Measurements from ENCODE around the gene MAPKAPK5.
"Not testable (repeated sequence)": the region's sequence is repeated elsewhere in the genome, so short reads cannot be mapped to it uniquely, and the experiment has no call there.

The MAPKAPK5 gene, protein sequence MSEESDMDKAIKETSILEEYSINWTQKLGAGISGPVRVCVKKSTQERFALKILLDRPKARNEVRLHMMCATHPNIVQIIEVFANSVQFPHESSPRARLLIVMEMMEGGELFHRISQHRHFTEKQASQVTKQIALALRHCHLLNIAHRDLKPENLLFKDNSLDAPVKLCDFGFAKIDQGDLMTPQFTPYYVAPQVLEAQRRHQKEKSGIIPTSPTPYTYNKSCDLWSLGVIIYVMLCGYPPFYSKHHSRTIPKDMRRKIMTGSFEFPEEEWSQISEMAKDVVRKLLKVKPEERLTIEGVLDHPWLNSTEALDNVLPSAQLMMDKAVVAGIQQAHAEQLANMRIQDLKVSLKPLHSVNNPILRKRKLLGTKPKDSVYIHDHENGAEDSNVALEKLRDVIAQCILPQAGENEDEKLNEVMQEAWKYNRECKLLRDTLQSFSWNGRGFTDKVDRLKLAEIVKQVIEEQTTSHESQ

DNA sequence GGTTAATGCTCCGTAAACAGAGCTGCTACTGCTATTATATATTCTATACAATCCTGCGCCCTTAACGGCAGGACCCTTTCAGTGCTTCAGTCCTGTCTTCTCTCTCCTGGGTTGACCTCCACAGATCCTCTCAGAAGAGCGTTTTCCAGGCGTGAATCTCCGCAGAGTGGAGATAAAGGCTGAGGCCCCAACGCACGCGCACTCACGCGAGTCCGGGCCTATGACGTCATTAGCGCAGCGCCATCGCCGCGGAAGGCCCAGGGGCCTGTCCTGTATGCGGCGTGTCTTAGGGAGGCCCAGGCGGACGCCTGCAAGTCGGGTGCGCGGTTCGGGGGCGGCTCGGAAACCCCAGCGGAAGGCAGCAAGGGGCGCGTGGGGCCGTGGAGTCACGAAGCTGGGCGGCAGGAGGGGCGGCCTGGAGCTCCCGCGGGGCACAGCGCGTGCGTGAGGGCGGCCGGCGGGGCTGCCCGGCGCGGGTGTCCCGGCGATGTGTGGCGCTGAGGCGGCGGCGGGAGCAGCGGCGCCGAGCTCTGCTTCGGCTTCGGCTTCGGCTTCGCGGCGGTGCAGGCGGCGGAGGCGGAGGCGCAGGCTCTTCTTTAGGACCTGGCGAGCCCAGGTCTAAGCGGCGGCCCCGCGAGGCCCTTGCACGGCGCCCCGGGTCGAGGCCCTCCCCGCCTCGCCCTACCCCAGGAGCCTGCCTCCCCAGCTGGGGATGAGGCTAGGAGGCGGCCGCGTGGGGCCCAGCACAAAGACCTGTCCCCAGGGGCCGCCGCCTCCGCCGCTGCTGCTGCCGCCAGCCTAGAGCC is at the start of gene MAPKAPK5:
Gene MAPKAPK5, plus strand, starts transcription at position 479 of the 806 bp plus-strand sequence. CDS start 506 bp downstream, outside the sequence.
- DNase-seq (ENCODE audit: low read depth in 2 of 2) = peak; percentile 90 to 92

DNA sequence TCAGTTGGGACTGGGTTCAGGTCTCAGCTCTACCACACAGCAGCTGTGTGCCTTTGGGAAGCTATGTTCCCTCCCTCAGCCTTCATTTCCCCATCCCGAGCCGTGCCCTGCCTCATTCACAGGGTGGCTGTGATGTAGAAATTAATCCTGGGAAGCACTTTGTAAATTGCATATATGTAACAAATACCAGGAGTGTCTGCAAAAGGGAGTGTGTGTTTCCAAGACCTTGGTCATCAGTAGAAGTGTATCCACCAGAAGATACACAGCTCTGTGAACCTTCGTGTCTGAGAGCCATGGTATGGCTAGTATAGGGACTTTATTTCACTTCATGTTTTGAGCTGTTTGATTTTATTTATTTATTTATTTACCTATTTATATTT is 49.2 kb upstream of the MAPKAPK5 start:
- DNase-seq (ENCODE audit: low read depth in 2 of 2) = no peak

DNA sequence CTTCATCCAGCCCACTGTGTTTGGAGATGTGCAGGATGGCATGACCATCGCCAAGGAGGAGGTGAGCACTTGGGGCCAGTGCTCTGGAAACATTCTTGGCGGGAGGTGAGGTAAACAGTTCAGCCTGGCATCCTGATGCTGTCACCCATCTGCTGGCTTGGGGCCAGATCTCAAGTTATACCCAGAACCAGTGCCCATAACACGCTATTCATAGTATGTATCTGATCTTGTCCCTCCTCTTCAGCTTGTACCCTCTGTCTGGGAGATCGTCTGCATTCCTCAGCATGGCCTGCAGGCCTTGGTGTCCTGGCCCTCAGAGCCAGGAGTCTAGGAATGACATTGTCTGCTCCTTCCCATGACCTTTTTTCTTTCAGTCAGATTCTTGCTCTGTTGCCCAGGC is 43.8 kb upstream of the MAPKAPK5 start:
- DNase-seq (ENCODE audit: low read depth in 2 of 2) = no peak

DNA sequence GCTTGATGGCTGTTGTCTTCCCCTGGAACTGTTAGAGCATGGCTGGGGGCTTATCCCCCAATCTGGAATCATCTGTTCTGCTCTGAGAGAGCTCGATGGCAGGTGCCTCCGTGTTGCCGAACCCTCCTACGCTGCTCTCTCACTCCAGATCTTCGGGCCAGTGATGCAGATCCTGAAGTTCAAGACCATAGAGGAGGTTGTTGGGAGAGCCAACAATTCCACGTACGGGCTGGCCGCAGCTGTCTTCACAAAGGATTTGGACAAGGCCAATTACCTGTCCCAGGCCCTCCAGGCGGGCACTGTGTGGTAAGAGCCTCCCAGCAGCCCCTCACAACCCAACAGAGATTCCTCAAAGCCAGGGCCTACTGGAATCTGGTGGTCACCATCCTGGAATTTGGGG is 42.3 kb upstream of the MAPKAPK5 start:
- no peak for DNase-seq (ENCODE audit: low read depth in 2 of 2)

- no peak for DNase-seq (ENCODE audit: low read depth in 2 of 2)
Measured at GRCh38 chr12:111803038-111803626, 38.9 kb upstream of the MAPKAPK5 start.

DNA sequence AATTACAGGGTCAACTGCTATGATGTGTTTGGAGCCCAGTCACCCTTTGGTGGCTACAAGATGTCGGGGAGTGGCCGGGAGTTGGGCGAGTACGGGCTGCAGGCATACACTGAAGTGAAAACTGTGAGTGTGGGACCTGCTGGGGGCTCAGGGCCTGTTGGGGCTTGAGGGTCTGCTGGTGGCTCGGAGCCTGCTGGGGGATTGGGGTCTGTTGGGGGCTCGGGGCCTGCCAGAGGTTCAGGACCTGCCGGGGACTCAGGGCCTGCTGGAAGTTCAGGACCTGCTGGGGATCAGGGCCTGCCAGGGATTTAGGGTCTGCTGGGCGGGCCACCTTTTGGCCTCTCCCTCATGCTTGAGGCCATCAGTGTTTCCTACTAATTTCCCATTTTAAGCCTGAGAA is 38.2 kb upstream of the MAPKAPK5 start:
- no peak for DNase-seq (ENCODE audit: low read depth in 2 of 2)

DNA sequence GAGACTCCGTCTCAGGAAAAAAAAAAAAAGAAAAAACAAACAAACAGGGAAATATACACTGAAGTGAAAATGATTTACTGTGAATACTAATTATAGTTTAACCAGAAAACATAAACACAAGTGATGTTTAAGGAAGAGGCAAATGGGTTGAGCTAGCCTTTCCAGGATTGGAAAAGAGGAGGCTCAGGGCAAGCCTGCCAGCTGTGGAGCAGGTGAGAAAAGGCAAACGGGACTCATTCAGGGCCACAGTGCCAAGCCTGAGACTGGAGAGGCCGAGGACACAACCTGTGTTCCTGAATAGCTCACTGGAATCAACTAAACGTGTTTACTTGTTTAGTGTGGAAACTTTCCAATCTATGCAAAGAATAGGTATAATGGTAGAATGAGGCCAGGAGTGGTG is 35.7 kb upstream of the MAPKAPK5 start:
- DNase-seq (ENCODE audit: low read depth in 2 of 2) = no peak

DNA sequence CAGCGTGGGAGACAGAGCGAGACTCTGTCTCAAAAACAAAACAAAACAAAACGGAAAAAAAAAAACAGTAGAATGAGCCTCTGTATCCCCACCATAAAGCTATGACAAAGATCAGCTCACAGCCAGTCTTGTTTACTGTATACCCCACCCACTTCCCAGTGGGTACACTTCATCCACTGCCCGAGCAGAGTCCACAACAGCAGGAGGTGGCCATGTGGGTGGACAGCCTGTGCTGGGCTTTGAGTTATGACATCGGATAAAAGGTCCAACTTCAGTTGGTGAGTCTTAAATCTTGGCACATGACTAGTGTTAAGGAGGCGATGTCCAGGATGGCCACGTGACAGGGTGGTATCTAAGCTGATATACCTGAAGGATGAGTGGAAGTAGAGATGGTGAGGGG is 34.8 kb upstream of the MAPKAPK5 start:
- DNase-seq (ENCODE audit: low read depth in 2 of 2) = no peak

DNA sequence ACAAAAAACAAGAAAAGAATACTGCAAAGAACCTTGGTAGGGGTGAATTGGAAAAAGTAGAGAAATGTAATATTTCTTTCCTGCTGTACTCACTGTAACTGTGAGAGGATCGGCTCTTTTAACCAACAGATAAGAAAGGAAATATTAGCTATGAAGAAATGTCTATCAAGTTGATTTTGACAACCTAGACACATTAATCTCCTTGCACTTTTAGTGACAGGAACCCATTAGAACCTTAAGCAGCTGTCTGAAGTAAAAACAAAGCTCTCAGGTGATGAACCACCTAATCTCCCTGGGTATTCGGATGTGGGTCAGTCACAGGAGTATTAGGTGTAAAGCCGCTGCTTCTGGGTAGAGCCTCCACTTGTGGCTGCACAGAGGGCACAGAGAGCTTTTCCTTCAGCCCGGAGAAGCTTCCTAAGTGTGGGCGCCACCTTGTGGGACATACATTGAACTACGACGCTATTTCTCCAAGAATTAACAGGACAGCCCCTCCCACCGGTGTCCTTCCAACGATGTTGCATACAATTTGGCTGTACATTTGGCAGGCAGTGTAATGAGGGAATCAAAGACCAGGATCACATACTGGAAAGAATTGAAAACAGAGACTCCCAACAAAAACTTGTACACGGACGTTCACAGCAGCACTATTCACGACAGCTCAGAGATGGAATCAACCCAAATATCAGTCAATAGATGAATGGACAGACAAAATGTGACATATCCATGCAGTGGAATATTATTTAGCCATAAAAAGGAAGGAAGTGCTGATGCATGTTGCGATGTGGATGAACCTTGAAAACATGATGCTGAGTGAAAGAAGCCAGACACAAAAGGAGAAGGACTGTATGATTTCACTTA is 28.9 kb upstream of the MAPKAPK5 start:
- peak; percentile 52 to 56 for DNase-seq (ENCODE audit: low read depth in 2 of 2)

DNA sequence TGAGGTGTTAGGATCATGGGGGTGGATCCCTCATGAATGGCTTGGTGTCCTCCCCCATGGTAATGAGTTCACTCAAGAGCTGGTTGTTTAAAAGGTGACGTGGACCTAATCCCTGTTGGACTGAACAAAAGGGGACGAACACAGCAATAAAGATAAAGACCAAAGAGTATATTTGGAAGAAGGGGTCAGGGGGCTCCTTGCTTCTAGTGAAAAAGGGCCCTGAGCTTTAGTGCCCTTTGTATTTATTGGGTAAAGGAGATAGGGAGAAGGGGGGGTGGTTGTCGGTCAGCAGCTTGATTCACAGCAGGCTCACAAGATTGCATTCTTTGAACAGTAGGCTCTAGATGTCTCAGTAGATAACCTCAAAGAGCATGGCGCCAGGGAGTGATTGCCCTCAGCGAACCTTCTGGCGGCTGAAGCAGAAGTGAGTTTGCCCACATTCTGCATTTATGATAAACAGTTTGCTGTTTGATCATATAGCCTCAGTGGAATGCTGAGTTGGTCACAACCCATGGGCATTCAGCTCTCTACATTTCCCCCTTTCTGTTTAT is 25.9 kb upstream of the MAPKAPK5 start:
- no peak for DNase-seq (ENCODE audit: low read depth in 2 of 2)

DNA sequence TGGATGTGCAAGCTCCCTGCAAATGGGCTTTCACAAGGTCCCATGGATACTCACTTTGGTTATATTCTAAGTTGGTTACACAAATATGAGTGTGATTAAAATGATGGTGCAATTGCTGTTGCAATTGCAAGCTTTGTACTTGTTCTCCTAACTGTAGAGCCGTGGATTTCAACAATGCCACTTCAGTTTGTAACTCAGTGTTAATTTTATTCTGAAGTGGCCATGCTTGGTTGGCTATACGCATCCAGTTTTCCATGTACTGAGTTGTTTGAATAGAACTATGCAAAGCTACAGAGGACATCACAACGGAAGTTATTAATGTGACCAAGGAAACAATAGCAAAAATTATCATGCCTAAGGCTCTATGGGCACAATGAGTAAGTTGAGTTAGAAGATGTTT is 25.1 kb upstream of the MAPKAPK5 start:
- not testable (repeated sequence) for DNase-seq (ENCODE audit: low read depth in 2 of 2)

DNA sequence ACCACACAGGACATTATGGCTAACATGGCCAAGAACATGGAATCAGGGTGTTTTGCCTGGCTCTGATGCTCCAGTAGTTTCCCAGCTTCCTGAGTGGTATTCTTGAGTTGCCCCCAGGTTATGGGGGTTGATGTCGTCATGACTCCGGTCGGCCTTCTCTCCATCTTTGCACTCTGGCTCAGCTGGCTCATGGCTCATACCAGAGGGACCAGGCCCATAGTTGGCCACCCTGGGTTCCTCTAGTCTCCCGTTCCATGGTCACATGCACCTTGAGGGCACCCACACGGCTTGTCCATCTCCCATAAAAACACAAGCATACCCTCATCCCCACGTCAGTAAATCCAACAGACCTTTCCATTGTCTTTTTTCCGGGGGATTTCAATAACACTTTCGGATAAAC is 23.7 kb upstream of the MAPKAPK5 start:
- DNase-seq (ENCODE audit: low read depth in 2 of 2) = no peak

GRCh38 chr12:111819191-111820158 is 22.6 kb upstream of the MAPKAPK5 start:
- DNase-seq (ENCODE audit: low read depth in 2 of 2) = no peak

GRCh38 chr12:111820828-111821227 is 21.2 kb upstream of the MAPKAPK5 start:
- DNase-seq (ENCODE audit: low read depth in 2 of 2) = not testable (repeated sequence)

DNA sequence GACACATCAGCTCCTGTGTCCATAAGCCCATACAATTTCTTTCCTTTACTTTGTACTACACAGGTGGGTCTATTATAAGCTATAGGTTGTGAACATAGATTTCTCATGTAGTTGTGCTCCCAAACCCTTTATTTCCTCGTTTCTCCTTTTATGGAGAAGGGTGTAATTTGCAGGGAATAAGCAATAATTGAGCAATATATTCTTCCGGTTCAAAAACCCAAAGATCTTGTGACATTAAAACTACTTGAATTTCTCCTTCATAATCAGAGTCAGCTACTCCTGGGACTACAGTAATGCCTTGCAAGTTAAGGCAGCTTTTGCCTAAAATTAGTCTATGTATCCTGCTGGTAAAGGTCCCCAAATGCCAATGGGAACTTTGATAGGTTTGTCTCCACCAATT is 19.1 kb upstream of the MAPKAPK5 start:
- no peak for DNase-seq (ENCODE audit: low read depth in 2 of 2)

- no peak for DNase-seq (ENCODE audit: low read depth in 2 of 2)
Measured at GRCh38 chr12:111823891-111824290, 18.1 kb upstream of the MAPKAPK5 start.

DNA sequence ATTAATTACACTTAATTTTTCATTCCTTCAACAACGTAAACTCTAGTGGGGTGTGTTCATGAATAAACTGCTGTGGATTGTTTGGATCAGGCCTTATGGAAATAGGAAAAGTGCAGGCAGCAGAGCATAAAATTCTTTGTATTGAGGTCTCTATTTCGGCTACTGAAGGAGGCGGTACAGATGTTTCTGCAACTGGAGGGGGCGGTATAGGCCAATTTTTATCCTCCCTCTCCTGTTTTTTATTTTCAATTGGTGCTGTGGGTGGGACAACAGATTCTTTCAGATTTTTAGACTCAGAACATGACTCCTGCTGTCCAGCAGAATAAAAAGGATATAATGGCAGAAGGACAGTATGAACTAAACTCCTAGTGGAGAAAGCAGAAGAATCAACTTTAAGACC is 17.7 kb upstream of the MAPKAPK5 start:
- not testable (repeated sequence) for DNase-seq (ENCODE audit: low read depth in 2 of 2)

DNA sequence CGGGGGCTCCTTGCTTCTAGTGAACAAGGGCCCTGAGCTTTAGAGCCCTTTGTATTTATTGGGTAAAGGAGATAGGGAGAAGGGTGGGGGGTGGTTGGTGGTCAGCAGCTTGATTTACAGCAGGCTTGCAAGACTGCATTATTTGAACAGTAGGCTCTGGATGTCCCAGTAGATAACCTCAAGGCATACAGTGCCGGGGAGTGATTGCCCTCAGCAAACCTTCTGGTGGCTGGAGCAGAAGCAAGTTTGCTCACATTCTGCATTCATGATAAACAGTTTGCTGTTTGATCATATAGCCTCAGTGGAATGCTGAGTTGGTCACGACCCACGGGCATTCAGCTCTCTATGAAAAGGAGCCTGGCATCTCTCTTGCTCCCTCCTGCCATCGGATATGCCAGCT is 16.5 kb upstream of the MAPKAPK5 start:
- no peak for DNase-seq (ENCODE audit: low read depth in 2 of 2)

DNA sequence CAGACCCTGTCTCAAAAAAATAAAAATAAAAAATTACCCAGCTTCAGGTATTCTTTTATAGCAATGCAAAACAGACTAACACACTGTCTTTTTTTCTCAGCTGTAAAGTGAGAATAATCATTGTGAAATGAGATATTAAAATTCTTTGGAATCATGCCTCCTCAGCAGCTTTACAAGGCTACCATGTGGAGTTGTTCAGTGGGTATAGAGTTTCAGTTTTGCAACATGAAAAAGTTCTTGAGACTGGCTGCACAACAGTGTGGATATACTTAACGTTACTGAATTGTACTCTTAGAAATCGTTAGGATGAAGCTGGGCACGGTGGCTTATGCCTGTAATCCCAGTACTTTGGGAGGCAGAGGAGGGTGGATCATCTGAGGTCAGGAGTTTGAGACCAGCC is 15.7 kb upstream of the MAPKAPK5 start:
- no peak for DNase-seq (ENCODE audit: low read depth in 2 of 2)

DNA sequence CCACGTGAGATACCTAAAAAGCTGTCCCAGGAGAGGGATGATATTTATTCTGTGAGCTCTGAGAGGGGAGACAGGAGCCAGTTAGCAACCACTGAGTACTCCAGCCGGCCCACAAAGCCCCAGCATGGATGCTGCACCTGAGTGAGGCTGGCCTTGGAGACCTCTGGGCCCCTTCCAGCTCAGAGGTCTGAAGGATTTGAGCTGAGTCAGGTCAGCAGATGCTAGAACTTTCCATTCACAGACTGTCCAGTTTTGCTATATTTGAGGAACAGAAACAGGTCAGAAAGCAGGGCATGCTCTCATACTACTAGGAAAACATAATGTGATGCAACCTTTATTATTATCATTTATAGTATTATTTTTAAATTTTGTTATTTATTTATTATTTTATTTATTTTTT is 15.0 kb upstream of the MAPKAPK5 start:
- DNase-seq (ENCODE audit: low read depth in 2 of 2) = no peak
